Body of pancreas (tissue), 4 donors: ENCODE data around the gene PLXDC2.

ENCODE experiments used
- CTCF ChIP-seq, 7 experiments: fragments of 450-650 bp in 4 of 7; fragments of 200-600 bp in 3 of 7; sonication (generic) in 3 of 7; IDR thresholded peaks; one replicate each; pipeline ENCODE4 v1.5.1; 2016 to 2019; ENCODE audit warnings: antibody characterized with exemption in 7 of 7
- POLR2A ChIP-seq, 3 donors: fragments of 450-650 bp; IDR thresholded peaks; one replicate each; pipeline ENCODE4 v1.6.1; 2016; ENCODE audit warnings: antibody characterized with exemption in 3 of 3, mild to moderate bottlenecking in 2 of 3

- TF ChIP-seq CTCF (IDR thresholded peaks at IDR 0.05) (no peak), POLR2A (IDR thresholded peaks at IDR 0.05) (no peak)
These were observed 340.3 kb downstream of the PLXDC2 start for GRCh38 chr10:20156511-20156910.
